Left hindlimb (tissue), 1 donor: ENCODE data around the gene TP53I11.

Experiments used
- DNase-seq: peaks from one replicate; pipeline ENCODE4 v3.0.0-alpha.2; 2018

Gene TP53I11

GRCh38 chr11:44955015-44955738 lies 4.5 kb upstream of the TP53I11 start:
- DNase-seq = peak; percentile 64

DNA sequence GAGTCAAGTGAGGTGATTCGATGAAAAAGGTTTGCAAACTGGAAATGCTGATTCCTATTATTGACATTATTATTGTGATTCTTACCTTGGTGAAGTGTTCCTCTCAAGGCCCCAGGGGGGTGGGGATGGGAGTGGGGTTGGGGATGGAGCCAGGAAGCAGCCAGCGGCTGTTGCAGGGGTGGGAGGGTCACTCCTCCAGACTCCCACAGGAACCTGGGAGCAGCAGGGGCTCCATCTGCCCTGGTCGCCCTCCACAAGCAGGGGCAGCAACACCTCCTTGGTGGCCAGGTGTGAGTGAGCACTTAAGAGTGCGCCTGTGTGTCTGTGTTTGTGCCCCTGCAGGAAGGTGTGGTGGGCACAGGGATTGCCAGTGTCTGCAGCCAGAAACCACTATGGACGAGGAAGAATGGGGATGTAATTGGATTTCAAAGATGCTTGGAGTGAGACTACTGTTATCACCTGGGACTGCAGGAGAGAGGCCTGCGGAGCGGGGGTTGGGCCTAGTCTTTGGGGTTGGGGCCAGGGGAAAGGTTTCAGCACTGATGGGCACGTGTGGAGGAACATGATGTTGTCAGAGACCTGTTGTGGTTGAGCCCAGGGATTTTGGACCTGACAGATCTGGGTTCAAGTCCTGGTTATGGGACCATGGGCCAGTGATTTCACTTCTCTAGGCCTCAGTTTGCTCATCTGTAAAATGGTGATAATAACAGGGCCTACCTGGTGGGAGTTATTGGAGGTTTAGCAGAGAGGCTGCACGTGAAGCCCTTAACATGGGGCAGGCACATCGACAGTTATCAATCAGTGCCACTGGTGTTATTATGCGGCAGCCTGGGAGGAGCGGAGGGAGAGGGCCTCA lies 3.6 kb upstream of the TP53I11 start:
- no peak for DNase-seq

DNA sequence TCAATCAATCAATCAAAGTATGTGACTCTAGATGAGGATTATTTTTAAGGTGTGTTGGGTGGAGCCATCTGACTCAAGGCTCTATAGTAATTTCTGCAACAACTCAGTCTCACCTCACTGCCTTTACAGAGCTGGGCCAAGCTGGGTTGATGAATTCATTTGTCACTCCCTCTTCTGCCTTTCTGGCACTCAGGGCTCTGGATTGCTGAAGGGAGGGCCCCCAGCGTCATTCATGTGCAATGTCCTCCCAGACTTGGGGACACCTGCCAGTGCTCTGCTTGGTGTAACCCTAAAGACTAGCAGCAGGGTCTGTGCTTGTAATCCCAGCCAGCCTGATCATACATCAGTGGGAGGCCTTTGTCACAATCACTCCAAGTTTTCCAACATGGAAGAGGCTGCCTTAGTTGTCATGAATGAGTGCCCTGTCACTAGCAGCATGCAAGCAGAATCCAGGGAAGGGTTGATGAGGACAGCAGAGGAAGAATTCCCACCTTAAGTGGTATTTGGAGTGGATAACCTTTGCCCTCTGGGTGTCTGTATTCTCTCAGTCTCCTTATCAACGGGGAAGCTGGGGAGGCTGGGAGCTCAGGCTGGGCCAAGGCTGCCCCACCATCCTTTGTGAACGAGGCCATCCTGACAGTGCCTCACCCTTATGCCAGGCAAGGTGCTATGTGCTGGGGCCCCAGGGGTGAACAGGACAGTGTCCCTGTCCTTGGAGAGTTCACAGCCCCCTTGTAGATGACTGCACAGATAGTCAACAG lies 2.0 kb upstream of the TP53I11 start:
- no peak for DNase-seq

GRCh38 chr11:44952082-44952481 lies 1.4 kb upstream of the TP53I11 start:
- DNase-seq = no peak

DNA sequence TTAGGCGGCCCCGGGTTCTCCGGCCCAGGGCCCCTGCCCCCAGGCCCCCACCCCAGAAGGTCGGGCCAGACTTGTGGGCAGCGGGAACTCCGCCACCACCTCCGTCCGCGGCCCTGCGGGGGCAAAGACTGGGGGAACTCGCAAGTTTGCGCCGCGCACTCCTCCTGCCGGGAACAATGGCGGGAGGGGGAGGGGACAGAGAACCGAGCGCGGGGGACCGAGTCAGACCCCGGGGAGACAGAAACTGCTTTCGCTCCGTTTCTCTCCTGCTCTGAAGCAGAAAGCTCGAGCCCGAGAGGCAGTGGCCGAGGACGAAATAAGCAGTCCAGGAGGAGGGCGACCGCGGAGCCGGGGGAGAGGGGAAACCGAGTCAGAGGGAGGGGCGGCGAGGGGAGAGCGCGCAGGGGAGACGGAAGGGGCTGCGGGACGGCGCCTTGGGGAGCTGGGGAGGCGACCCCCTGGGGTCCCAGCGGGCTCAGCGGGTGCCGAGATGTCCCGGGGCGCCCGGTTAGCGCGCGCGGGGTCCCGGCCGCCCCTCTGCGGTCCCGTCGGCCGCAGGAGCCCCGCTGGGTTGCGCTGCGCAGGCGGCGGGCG lies 555 bp downstream of the TP53I11 start:
- no peak for DNase-seq

DNA sequence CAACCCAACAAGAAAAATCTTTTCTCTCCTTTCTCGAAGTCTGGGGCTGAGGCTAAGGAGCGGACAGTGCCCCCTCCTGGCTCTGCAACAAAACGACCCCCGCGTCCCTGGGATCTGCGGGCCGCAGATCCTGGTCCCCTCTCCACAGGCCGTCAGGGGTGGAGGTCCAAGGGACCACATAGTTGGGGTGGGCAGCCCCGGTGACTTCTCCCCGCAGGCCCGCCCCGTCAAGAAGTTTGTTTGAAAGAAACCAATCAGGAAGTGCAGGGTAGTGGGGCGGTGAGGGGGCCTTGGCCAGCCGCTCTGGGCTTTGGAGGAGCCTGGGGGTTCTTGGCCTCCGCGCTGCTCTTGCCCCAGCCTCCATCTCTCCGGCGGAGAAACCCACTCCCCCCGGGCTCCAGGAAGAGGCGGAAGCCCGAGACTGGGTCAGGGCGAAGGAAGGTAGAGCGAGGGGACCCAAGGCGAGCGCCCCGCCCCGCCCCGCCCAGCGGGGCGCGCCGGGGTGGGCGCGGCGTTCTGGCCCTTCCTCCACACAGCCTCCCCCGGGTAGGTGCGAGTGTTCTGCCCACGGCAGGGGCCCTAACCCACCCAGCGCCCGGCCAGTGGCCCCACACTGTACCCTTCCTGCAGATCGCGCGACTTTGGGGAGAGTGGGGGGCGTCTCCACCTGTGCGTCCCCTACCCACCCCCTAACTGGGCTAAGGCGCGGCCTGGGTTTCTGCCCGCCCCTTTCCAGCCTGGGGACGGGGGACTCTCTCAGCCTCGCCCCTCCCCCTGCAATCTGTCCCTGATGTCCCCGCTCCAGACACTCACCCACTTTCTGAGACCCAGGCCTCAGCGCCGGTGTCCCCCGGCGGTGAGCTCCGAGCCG lies 1.3 kb downstream of the TP53I11 start:
- DNase-seq = peak; percentile 64

DNA sequence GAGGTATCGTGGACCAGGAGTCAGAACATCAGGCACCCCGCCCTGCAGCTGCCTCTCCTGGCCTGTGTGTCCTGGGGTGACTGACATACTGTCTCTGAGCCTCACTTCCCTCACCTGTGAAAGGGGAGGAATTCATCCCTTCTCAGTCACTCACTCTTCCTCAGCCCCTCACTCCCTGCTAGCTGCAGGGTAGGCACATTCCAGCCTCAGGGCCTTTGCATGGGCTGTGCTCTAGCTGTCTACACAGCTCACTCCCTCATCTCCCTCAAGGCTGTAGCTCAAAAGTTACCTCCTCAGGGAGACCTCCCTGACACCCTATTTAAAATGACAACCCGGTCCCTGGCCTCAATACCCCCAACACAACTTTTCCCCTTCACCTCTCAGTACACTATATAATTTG lies 2.5 kb downstream of the TP53I11 start:
- DNase-seq = no peak

DNA sequence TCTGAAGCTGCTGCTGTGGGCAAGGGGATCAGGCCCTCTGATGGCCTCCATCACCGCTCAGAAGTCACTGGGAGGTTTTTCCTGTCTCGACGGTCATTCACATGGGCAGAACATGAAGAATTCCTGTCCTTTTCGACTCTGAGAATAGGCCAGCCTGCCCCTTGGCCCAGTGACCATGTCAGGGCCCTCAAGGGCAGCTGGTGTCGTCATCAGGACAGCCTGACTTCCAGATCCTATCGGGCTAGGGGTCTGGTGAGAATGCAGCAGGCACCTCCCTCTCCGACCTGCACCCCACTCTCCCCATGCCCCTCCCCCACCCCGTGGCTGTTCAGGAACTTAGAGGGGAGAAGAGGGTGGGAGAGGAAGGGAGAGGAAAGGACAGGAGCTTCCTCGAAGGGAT lies 3.6 kb downstream of the TP53I11 start:
- DNase-seq = no peak

DNA sequence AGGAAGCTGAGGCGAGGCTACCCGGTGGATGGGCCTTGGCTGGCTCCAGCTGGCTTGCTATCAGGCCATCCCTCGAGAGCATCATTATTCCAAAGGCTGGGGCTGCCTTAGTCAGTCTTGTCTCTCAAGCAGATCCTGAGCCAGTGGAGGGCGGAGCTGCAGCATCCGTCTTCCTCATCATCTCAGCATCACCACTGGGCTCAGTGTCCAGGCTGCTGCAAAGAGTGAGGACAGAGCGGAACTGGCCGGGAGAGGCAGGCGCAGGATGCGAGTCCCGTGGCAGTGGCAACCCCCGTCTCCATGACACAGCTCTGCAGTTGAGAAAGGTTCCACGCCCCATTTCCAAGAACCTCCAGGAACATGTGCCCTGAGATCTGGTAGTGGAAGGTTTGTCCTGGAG lies 4.4 kb downstream of the TP53I11 start:
- peak; percentile 67 for DNase-seq

DNA sequence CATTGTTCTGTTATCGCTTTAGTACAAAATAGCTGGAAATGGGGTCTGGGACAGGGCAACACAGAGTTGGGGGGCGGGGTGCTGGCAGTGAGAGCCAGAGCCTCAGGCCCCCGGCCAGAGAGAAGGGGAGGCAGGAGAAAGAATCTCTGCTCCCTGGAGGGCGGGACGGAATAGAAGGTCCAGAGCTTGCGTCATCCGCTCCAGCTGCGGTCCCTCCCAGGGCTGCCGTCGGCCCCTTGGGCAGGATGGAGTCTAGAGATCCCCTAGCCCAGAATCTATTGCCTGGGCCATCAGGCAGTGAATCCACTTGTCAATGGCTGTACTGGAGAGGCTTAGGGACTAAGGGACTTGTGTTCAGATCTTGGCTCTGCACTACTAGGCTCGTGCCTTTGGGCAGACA lies 5.0 kb downstream of the TP53I11 start:
- DNase-seq = no peak

DNA sequence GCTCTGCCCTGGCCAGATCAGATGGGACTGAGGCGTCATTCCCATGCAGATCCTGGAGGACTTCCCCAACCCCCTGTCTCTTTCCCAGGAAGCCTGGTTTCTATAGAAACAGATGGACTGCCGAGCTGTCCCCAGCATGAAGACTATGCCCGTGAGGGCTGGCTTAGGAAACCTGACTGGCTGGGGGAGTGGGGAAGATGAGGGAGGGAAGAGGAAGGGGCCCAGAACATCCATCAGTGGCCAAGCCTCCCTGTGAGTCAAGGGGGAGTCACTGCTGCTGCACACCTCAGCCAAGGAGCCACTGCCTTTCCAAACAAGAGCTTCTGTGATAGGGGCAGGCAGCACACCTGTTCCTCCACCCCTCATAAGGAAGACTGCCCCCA lies 5.8 kb downstream of the TP53I11 start:
- DNase-seq = no peak

- DNase-seq = no peak
These were observed 6.4 kb downstream of the TP53I11 start for GRCh38 chr11:44944181-44944852.

DNA sequence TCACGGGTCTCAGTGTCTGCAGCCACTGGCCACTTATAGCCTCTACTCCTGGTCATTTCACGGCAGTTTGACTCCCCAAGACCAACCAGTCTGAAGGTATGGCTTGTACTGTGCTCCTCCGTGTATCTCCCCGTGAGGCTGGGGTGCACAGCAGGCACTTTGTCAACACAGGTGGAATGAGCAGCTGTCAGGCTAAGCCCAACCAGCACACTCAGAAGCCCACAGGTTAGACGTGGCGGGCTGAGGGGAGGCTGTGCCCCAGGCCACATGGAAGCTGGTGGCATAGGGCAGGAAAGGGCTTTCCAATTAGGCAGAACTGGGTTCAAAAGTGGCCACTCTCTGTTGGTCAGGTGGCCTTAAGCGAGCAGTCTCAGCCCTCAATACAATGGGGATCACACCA lies 7.0 kb downstream of the TP53I11 start:
- DNase-seq = no peak

- no peak for DNase-seq
These were observed 7.6 kb downstream of the TP53I11 start for GRCh38 chr11:44943118-44943517.

- DNase-seq = no peak
These were observed 8.4 kb downstream of the TP53I11 start for GRCh38 chr11:44942029-44942955.

- DNase-seq = no peak
These were observed 9.2 kb downstream of the TP53I11 start for GRCh38 chr11:44941259-44942021.

DNA sequence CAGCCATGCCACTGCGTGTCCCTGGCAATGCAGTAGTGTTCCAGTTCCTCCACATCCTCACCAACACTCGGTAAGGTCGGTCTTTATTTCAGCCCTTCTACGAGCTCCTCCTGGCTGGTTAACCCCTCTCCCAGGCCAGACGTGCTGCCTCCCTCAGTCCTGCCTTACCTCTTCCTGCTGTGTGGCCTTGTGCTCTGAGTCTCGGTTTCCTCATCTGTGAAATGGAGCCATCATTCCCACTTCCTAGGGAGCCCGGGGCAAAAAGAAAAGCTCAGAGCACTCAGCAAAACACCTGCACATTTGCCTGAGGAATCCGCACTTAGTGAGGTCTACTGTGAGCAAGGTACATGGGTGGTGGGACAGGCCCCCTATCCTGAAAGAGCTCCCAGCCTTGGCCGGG lies 9.8 kb downstream of the TP53I11 start:
- DNase-seq = no peak

- DNase-seq = no peak
These were observed 10.3 kb downstream of the TP53I11 start for GRCh38 chr11:44940404-44940803.

- peak; percentile 61 for DNase-seq
These were observed 10.8 kb downstream of the TP53I11 start for GRCh38 chr11:44939673-44940395.
